H1 (cell line): ENCODE data around the gene GLRA2. TPM values are rescaled to one million over a fixed set of nuclear protein-coding genes. Genes with fewer than 3 reads are reported as not detected.

Source experiments
- CHD7 ChIP-seq: fragments of 300-600 bp; sonication (generic); IDR thresholded peaks from 2 replicates; pipeline ENCODE4 v1.7.1; 2012; ENCODE audit warnings: low read length, moderate library complexity, mild to moderate bottlenecking, inconsistent platforms; ENCODE audit not compliant: insufficient replicate concordance
- CTCF ChIP-seq, 3 experiments: IDR thresholded peaks; 1 replicate in 2 of 3; 2 replicates in 1 of 3; pipeline versions ENCODE4 v1.5.1 to v1.6.1; 2011; ENCODE audit warnings: low read length in 3 of 3, mild to moderate bottlenecking in 3 of 3, inconsistent platforms in 2 of 3, low read depth in 1 of 3, moderate library complexity in 1 of 3; ENCODE audit not compliant: insufficient read depth in 1 of 3; ENCODE audit errors: control extremely low read depth in 1 of 3
- EP300 ChIP-seq, 2 experiments: IDR thresholded peaks; 1 replicate in 1 of 2; 2 replicates in 1 of 2; pipeline ENCODE4 v1.6.1; 2011 to 2012; ENCODE audit warnings: low read depth in 2 of 2, low read length in 2 of 2, mild to moderate bottlenecking in 2 of 2, borderline replicate concordance in 1 of 2, inconsistent platforms in 1 of 2, moderate library complexity in 1 of 2
- EZH2 ChIP-seq: fragments of 200-600 bp; sonication (generic); IDR thresholded peaks from 2 replicates; pipeline ENCODE4 v1.7.1; 2012; ENCODE audit warnings: low read depth, mild to moderate bottlenecking, moderate library complexity, low read length, inconsistent platforms; ENCODE audit not compliant: severe bottlenecking
- RXRA ChIP-seq: IDR thresholded peaks from 2 replicates; pipeline ENCODE4 v1.6.1; 2011; ENCODE audit warnings: low read depth, mild to moderate bottlenecking, low read length, moderate library complexity; ENCODE audit not compliant: insufficient read depth
- SRF ChIP-seq: IDR thresholded peaks from 2 replicates; pipeline ENCODE4 v1.6.1; 2011; ENCODE audit warnings: mild to moderate bottlenecking, low read depth, low read length, moderate library complexity
- YY1 ChIP-seq: IDR thresholded peaks from 2 replicates; pipeline ENCODE4 v1.6.1; 2011; ENCODE audit warnings: low read depth, mild to moderate bottlenecking, low read length
- polyA plus RNA-seq, 7 experiments: library from polyadenylated mRNA; depleted of rRNA in 3 of 7; stranded (reverse) in 5 of 7; unstranded in 2 of 7; fragments of >200 nt in 5 of 7; fragments of 200-250 nt in 2 of 7; gene quantifications; 1 replicate in 5 of 7; 2 replicates in 1 of 7; 4 replicates in 1 of 7; pipeline versions ENCODE4 v1.2.1 to v1.2.3, GENCODE V29; 2011 to 2013; ENCODE audit warnings: missing spikeins in 2 of 7, mixed read lengths in 2 of 7
- total RNA-seq: library from RNA; stranded (reverse); fragmentation: NEBNext Ultra II Directional; extraction: Animal tissue kit (Norgen Biotek cat#: 25700); gene quantifications from 2 replicates; pipeline ENCODE4 v1.2.1, GENCODE V29; 2021

Gene GLRA2
- total and polyA plus RNA-seq, 2 of the 8 experiments (the other 6 are each of a cell fraction or from before 2014, with no cell fraction given), result not detected

DNA sequence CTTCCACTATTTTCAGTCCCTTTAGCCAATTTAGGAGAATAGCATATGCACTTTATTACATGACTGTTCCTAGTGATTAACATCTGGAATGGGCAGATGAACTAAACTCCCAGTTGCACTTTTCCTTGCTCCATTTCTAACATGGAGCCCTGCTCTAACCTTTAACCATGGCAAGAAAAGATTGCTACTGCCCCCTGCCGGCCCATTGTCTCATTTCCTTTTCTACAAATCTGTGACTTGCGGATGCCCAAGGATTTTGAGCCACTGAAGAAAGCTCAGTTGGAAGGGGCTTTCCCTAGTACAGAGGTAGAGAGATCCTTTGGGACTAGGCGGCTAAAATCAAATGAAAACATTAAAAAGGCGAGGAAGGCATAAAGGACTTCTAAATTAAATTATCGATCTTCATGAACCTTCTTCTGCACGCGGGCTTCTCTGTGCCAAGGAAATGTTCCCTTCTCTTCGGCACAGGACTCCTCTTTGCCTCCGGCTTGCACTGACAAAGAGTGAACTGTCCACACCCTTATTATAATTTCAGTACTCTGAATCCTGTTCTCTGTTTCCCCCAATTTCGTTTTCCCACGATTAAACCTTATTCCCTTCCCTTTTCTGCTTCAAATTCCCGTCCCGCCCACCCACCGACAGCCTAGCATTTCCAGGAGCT is 577 bp upstream of the GLRA2 start (continued):
- peak in 2 of 3 experiments; percentile 55 to 56; a peak in 3 of 4 replicates for TF ChIP-seq CTCF (IDR thresholded peaks at IDR 0.05; ENCODE audit: control extremely low read depth in 1 of 3, insufficient read depth in 1 of 3, low read depth in 1 of 3, low read length in 3 of 3)
- TF ChIP-seq RXRA, result no peak
- TF ChIP-seq EZH2, result no peak
- no peak for TF ChIP-seq EP300 (IDR thresholded peaks at IDR 0.05; ENCODE audit: borderline replicate concordance in 1 of 2, low read depth in 2 of 2, low read length in 2 of 2)
- TF ChIP-seq YY1, result peak; percentile 51; the same call in 1 of the 2 replicates
- TF ChIP-seq SRF, result no peak
- TF ChIP-seq CHD7, result no peak
